Activated T-cell treated with anti-CD3 and anti-CD28 coated beads, Interleukin-2, amount 50 U/mL, for 24 hours (primary cell): ENCODE measurements around the gene HNRNPU.
"Not testable (repeated sequence)": the region's sequence is repeated elsewhere in the genome, so short reads cannot be mapped to it uniquely, and the experiment has no call there.

ENCODE experiments used
- DNase-seq: peaks from one replicate; pipeline ENCODE4 v3.0.0-alpha.2; 2020
- H3K27ac Mint-ChIP-seq: 2 replicates; pipeline ENCODE4 v1.8.0; 2020; ENCODE audit warnings: mild to moderate bottlenecking, mixed read lengths
- H3K27me3 Mint-ChIP-seq: 2 replicates; pipeline ENCODE4 v1.8.0; 2020; ENCODE audit warnings: mixed read lengths
- H3K36me3 Mint-ChIP-seq: 2 replicates; pipeline ENCODE4 v1.8.0; 2020; ENCODE audit warnings: low read depth, mixed read lengths
- H3K4me1 Mint-ChIP-seq: 2 replicates; pipeline ENCODE4 v1.8.0; 2020; ENCODE audit warnings: low read depth, mixed read lengths
- H3K4me3 Mint-ChIP-seq: 2 replicates; pipeline ENCODE4 v1.8.0; 2020; ENCODE audit warnings: mild to moderate bottlenecking, moderate library complexity, mixed read lengths
- H3K9me3 Mint-ChIP-seq: 2 replicates; pipeline ENCODE4 v1.8.0; 2020; ENCODE audit warnings: mixed read lengths

Gene HNRNPU

DNA sequence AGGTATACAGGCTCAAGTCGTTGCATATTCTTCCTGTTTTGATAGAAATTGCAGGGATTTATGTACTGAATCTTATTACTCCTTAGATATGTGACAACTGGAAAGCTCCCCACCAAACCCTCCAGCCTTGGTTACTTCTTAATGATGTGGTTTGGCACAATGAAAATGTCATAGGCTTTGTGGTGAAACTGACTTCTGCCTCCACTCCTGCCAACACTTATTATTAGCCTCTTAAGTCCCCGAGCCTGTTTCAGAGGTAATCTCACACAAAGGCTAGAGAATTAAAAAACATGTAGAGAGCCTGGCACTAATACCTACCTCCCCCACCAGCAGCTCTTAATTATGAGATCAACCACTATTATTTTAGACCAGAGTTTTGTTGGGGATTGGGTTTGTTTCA lies 24.7 kb downstream of the HNRNPU start:
- H3K4me3 Mint-ChIP-seq: peak overlapping the region; percentile 18
- no peaks in the 10 kb centered on the region for H3K27me3 Mint-ChIP-seq
- H3K27ac Mint-ChIP-seq: peak overlapping the region; percentile 100
- H3K36me3 Mint-ChIP-seq: peaks cover 95% of the 10 kb centered on the region
- H3K4me1 Mint-ChIP-seq: peaks cover 71% of the 10 kb centered on the region
- DNase-seq: no peak
- H3K9me3 Mint-ChIP-seq: no peaks in the 10 kb centered on the region

DNA sequence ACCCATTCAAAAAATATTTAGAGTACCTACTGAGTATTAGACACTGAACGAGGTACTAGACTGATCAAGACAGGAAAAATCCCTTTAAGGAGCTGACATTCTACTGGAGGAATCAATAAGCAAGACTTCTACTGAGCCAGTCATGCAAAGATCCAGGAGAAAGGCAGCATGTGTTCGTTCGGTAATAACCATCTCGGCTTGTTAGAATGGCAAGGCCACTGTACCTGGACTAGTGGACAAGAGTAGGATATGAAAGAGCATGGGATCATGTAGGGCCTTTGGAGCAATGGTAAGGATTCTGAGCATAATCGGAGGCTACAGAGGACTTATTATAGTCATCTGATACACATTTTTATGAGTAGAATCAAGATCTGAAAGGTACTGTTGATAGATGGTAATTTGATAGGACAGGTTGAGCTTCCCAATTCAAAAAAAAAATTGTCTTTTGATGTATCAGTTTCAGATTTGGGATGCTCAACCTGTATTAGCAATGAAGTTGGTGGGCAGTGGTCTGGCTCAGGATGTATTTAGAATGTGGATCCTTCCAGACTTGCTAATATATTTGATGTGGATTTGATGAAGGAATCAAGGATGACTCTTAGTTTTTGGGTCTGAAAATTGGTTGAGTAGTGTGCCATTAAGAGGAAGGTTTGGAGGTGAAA lies 26.6 kb downstream of the HNRNPU start:
- Mint-ChIP-seq H3K4me1 (peaks cover 65% of the 10 kb centered on the region), H3K27me3 (no peaks in the 10 kb centered on the region), H3K27ac (peak overlapping the region; percentile 100), H3K36me3 (peaks cover 81% of the 10 kb centered on the region), H3K9me3 (no peaks in the 10 kb centered on the region), H3K4me3 (peak overlapping the region; percentile 92)
- DNase-seq: no peak

DNA sequence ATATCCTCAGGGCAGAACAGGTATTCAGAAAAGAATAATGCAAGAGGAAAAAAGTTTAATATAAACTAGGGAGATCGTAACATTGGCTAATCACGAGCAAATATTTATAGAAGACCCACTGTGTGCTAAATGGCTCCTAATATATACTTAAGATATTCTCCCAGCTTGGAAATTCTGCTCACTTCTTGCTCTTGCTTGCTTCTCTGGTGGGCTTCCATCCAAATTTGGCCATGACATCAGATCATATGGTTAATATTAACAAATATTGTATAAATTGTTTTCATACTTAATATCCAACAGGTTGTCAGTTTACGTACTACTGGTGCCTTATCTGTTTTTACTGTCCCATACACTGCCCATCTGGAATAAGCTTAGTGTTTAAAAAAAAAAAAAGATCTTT lies 27.8 kb downstream of the HNRNPU start:
- peaks cover 70% of the 10 kb centered on the region for H3K36me3 Mint-ChIP-seq
- H3K9me3 Mint-ChIP-seq: no peaks in the 10 kb centered on the region
- H3K4me1 Mint-ChIP-seq: peaks cover 60% of the 10 kb centered on the region
- H3K27ac Mint-ChIP-seq: peak overlapping the region; percentile 100
- no peak for DNase-seq
- no peaks in the 10 kb centered on the region for H3K27me3 Mint-ChIP-seq
- peak overlapping the region; percentile 92 for H3K4me3 Mint-ChIP-seq

DNA sequence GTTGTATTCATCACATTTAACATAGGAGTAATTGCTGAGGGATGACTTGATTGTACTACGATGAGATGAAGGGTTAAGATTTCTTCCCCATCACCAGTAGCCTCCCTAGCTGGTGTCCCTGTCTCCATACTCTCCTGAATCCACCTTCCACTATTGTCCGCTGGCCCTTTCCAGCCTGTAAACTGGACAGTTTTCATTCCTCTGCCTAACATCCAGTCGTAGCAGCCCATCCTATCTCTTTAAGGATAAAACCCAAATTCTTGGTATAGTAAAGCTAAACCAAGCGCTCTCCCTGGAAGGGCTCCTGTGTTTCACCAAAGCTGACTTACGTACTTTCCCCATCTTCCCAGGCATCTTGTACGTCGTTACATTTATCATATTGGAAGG lies 28.2 kb downstream of the HNRNPU start:
- H3K27ac Mint-ChIP-seq: peak overlapping the region; percentile 100
- no peaks in the 10 kb centered on the region for H3K27me3 Mint-ChIP-seq
- peaks cover 57% of the 10 kb centered on the region for H3K4me1 Mint-ChIP-seq
- H3K36me3 Mint-ChIP-seq: peaks cover 65% of the 10 kb centered on the region
- H3K4me3 Mint-ChIP-seq: peak overlapping the region; percentile 92
- peak; percentile 41 for DNase-seq
- H3K9me3 Mint-ChIP-seq: no peaks in the 10 kb centered on the region

DNA sequence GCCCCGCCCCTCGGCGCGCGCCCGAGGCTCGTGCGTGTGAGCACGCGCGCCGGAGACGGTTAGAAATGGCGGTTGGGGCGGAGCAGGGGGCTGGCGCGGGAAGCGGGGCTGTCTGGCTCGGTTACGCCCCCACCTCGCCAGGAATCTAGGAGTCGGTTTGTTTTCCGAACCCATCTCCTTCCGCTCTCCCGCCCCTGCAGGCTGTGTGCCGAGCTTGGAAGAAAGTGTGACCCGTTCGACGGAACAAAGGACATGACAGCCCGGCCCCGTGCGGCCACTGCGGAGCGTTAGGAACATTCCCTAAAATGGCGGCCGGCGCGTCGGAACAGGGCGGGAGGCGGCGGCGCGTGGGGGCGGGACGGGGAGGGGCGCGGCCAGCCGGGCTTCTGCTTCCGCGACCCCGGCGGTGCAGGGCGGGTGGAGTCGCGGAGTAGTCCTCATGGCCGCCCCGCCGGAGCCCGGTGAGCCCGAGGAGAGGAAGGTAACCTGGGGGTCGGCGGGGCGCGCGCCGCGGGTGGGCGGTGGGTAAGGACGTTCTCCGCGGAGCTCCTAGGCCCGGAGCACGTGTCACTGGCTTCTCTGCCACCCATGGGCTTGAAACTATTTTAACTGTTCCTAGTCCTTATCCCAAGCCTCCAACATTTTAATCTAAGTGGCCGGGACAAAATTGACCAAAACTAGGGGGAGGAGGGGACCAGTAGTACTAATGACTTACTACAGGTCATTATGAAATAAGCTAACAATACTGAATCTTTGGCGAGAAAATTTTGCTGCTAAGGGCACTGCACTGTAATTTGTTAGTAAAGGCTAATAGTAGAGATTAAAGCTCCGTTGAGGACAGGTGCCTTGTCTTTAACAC lies 28.8 kb downstream of the HNRNPU start, which contains the start of gene COX20:
COX20 (plus strand) TSS at position 383 of the 859 bp plus-strand sequence; CDS start at position 440, 57 bp downstream.
- Mint-ChIP-seq H3K27me3 (no peaks in the 10 kb centered on the region), H3K4me3 (peak within 1 kb of the TSS; percentile 92), H3K4me1 (peaks cover 54% of the 10 kb centered on the region), H3K36me3 (peaks cover 59% of the 10 kb centered on the region), H3K27ac (peak within 1 kb of the TSS; percentile 100), H3K9me3 (no peaks in the 10 kb centered on the region)
- peak; percentile 96 for DNase-seq

DNA sequence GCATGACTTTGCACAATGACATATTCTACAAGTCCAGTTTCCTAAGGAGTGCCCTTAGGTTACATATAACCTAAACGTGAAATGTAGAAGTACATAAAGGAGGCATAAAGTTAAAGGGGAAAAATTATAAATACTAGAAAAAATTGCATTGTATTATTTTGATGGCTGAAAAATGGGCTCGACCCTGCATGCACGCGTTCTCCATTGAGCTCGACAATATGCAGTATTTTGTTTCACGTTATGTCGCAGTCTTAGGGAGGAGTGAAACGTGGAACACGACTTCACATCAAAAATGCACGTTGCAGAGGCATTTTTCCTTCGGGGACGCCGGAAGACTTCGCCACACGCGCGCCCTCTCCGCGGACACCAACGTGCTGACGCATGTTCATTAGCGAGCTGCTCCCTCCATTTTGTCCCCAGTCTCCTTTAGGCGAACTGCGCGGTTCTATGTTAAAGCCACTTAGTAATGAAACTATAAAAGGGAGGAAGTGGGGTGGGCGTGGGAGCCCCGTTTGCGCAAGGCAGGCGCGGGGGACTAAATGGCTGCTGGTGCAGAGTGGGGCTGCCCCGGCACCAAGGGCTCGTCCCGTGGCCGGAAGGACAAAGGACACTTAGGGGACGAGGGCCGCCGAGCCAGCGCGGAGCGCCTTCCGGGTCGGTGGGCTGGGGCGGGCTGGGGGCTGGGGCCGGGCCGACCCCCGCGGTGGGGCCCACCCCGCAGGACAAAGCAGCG lies 29.6 kb downstream of the HNRNPU start:
- Mint-ChIP-seq H3K27ac (peak overlapping the region; percentile 99), H3K9me3 (no peaks in the 10 kb centered on the region), H3K27me3 (no peaks in the 10 kb centered on the region), H3K36me3 (peaks cover 51% of the 10 kb centered on the region), H3K4me1 (peaks cover 51% of the 10 kb centered on the region), H3K4me3 (peak overlapping the region; percentile 92)
- DNase-seq: no peak

GRCh38 chr1:244833734-244834542 lies 30.4 kb downstream of the HNRNPU start:
- peak overlapping the region; percentile 99 for H3K27ac Mint-ChIP-seq
- peaks cover 43% of the 10 kb centered on the region for H3K4me1 Mint-ChIP-seq
- peaks cover 43% of the 10 kb centered on the region for H3K36me3 Mint-ChIP-seq
- no peaks in the 10 kb centered on the region for H3K9me3 Mint-ChIP-seq
- peak overlapping the region; percentile 92 for H3K4me3 Mint-ChIP-seq
- peak; percentile 76 for DNase-seq
- H3K27me3 Mint-ChIP-seq: no peaks in the 10 kb centered on the region

DNA sequence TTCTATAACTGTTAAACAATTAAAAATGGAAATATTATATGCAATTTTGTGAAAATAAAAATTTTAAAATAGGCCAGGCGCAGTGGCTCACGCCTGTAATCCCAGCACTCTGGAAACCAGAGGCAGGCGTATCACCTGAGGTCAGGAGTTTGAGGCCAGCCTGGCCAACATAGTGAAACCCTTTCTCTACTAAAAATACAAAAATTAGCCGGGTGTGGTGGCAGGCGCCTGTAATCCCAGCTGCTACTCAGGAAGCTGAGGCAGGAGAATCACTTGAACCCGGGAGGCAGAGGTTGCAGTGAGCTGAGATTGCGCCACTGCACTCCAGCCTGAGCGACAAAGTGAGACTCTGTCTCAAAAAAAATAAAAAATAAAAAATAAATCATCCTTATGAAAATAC lies 31.1 kb downstream of the HNRNPU start:
- peaks cover 37% of the 10 kb centered on the region for H3K36me3 Mint-ChIP-seq

GRCh38 chr1:244830639-244831038 lies 33.7 kb downstream of the HNRNPU start:
- H3K9me3 Mint-ChIP-seq: no peaks in the 10 kb centered on the region
- no peak overlapping the region for H3K4me3 Mint-ChIP-seq

More for the DNA sequence above, 31.1 kb downstream of the HNRNPU start:
- Mint-ChIP-seq H3K4me1 (peaks cover 37% of the 10 kb centered on the region), H3K4me3 (peak overlapping the region; percentile 92)
- H3K27me3 Mint-ChIP-seq, DNase-seq, H3K9me3 Mint-ChIP-seq, H3K27ac Mint-ChIP-seq: not testable (repeated sequence)

GRCh38 chr1:244826712-244827111 lies 37.6 kb downstream of the HNRNPU start:
- Mint-ChIP-seq H3K36me3 (no peaks in the 10 kb centered on the region), H3K4me1 (peaks cover 9% of the 10 kb centered on the region), H3K27ac (no peak overlapping the region), H3K27me3 (no peaks in the 10 kb centered on the region), H3K4me3 (no peak overlapping the region), H3K9me3 (no peaks in the 10 kb centered on the region)
- no peak for DNase-seq

More at GRCh38 chr1:244830639-244831038, 33.7 kb downstream of the HNRNPU start:
- Mint-ChIP-seq H3K4me1 (peaks cover 22% of the 10 kb centered on the region), H3K27me3 (no peaks in the 10 kb centered on the region), H3K36me3 (peaks cover 10% of the 10 kb centered on the region), H3K27ac (no peak overlapping the region)
- no peak for DNase-seq

GRCh38 chr1:244822878-244823277 lies 41.5 kb downstream of the HNRNPU start:
- no peak overlapping the region for H3K4me3 Mint-ChIP-seq
- H3K9me3 Mint-ChIP-seq: no peaks in the 10 kb centered on the region
- no peak overlapping the region for H3K27ac Mint-ChIP-seq
- no peaks in the 10 kb centered on the region for H3K4me1 Mint-ChIP-seq
- no peak for DNase-seq
- no peaks in the 10 kb centered on the region for H3K36me3 Mint-ChIP-seq
- no peaks in the 10 kb centered on the region for H3K27me3 Mint-ChIP-seq

DNA sequence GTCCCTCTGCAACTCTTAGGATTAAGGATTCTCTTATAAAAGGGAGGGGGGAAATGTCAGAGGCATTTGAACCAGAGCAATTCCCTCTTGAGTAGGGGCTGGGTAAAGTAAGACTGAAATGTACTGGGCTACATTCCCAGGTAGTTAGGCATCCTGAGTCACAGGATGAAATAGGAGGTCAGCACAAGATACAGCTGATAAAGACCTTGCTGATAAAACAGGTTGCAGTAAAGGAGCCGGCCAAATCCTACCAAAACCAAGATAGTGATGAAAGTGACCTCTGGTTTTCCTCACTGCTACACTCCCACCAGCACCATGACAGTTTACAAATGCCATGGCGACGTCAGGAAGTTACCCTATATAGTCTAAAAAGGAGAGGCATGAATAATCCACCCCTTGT lies 43.2 kb downstream of the HNRNPU start:
- Mint-ChIP-seq H3K27ac (no peak overlapping the region), H3K4me3 (no peak overlapping the region), H3K36me3 (no peaks in the 10 kb centered on the region), H3K4me1 (peaks cover 1% of the 10 kb centered on the region), H3K27me3 (peaks cover 2% of the 10 kb centered on the region), H3K9me3 (no peaks in the 10 kb centered on the region)
- DNase-seq: no peak

- Mint-ChIP-seq H3K27ac (no peak overlapping the region), H3K4me1 (peaks cover 5% of the 10 kb centered on the region), H3K4me3 (no peak overlapping the region), H3K36me3 (no peaks in the 10 kb centered on the region), H3K9me3 (no peaks in the 10 kb centered on the region), H3K27me3 (peaks cover 7% of the 10 kb centered on the region)
- no peak for DNase-seq
Measured at GRCh38 chr1:244820131-244820530, 44.2 kb downstream of the HNRNPU start.

DNA sequence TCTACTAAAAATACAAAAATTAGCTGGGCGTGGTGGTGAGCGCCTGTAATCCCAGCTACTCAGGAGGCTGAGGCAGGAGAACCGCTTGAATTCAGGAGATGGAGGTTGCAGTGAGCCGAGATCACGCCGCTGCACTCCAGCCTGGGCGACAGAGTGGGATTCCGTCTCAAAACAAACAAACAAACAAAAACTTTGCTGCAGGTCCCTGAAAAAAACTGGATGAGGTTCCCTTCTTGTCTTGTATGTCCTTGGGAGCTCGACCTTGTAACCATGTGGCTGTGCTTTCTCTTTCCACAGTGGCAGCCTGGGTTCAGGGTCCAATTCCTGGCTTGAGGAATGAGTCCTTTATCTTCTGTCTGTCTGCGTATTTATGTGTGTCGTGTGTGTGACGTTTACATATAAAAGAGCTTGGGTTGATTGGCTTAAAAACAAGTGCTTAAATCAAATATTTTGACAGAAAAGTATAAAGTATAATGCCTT lies 46.9 kb downstream of the HNRNPU start:
- no peak overlapping the region for H3K27ac Mint-ChIP-seq
- no peaks in the 10 kb centered on the region for H3K36me3 Mint-ChIP-seq
- no peak for DNase-seq
- peaks cover 15% of the 10 kb centered on the region for H3K4me1 Mint-ChIP-seq
- H3K27me3 Mint-ChIP-seq: peaks cover 22% of the 10 kb centered on the region
- no peak overlapping the region for H3K4me3 Mint-ChIP-seq
- no peaks in the 10 kb centered on the region for H3K9me3 Mint-ChIP-seq
